WERI-Rb-1 (cell line): Measurements from ENCODE around the gene SYNGAP1.

Source experiments
- DNase-seq: peaks from one replicate; pipeline ENCODE4 v3.0.0-alpha.2; 2020
- H3K27ac ChIP-seq: fragments of 250-450 bp; sonication (Bioruptor Pico); 2 replicates; pipeline ENCODE4 v1.5.1; 2020; ENCODE audit warnings: mild to moderate bottlenecking, moderate library complexity
- H3K27me3 ChIP-seq: fragments of 250-450 bp; sonication (Bioruptor Pico); 2 replicates; pipeline ENCODE4 v1.5.1; 2021; ENCODE audit warnings: mild to moderate bottlenecking, low read depth, moderate library complexity; ENCODE audit not compliant: insufficient read depth, severe bottlenecking
- H3K36me3 ChIP-seq: fragments of 250-450 bp; sonication (Bioruptor Pico); 2 replicates; pipeline ENCODE4 v1.5.1; 2020; ENCODE audit warnings: mild to moderate bottlenecking, moderate library complexity
- H3K4me3 ChIP-seq: 2 replicates; pipeline ENCODE4 v1.5.1; 2011; ENCODE audit warnings: low read depth, mild to moderate bottlenecking, control low read depth, low read length
- H3K9me3 ChIP-seq: fragments of 250-450 bp; sonication (Bioruptor Pico); 2 replicates; pipeline ENCODE4 v1.5.1; 2021; ENCODE audit warnings: mild to moderate bottlenecking, moderate library complexity; ENCODE audit not compliant: severe bottlenecking
- CTCF ChIP-seq: IDR thresholded peaks from 2 replicates; pipeline ENCODE4 v1.5.1; 2011; ENCODE audit warnings: low read depth, mild to moderate bottlenecking, control low read depth, inconsistent platforms, low read length

The SYNGAP1 gene

DNA sequence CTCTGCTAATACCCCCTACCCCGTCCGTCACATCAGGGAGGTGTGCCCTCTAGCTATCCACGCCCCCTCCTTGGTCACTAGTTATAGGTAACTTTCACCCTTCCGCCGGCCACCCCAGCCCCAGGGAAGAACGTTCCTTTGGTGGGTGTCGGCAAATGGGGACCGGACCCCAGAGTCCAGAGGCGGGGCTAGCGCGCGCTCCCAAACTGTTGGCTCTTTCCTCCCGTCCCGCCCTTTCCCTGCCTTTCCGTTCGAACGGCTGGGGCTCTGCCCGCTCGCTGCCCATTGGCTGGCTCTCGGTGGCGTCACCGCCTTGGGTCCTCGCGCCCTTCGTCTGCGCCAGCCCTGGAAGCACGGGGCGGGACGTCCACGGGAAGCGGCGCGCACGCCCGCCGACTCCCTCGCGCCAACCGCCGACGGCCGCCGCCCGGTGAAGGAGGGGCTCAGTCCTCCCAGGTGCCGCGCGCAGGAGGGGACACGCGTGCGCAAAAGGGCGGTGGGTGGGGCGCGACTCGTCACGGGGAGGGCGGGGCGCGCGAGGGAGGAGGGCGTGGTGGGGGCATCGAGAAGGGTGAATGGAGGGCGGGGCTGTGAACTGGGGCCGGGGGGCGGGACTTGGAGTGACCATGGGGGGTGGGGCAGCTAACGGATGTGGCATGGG is 9.7 kb upstream of the SYNGAP1 start:
- no peak for TF ChIP-seq CTCF
- no peaks in the 10 kb centered on the region for H3K27me3 ChIP-seq
- peak; percentile 100 for DNase-seq

GRCh38 chr6:33410711-33411631 is 8.9 kb upstream of the SYNGAP1 start, which contains the start of gene PHF1:
PHF1 (plus strand) TSS chr6:33411014; CDS start chr6:33412264, 1,250 bp downstream.
- peak; percentile 88 for DNase-seq
- peak within 1 kb of the TSS; percentile 97 for H3K27ac ChIP-seq
- no peak; the same call in 1 of the 2 replicates for TF ChIP-seq CTCF
- H3K36me3 ChIP-seq: peaks cover 72% of the 10 kb centered on the region
- H3K27me3 ChIP-seq: no peaks in the 10 kb centered on the region
- H3K4me3 ChIP-seq: peak within 1 kb of the TSS; percentile 62
- no peaks in the 10 kb centered on the region for H3K9me3 ChIP-seq

More for the DNA sequence above, 9.7 kb upstream of the SYNGAP1 start:
- H3K9me3 ChIP-seq: no peaks in the 10 kb centered on the region
- peak overlapping the region; percentile 62 for H3K4me3 ChIP-seq
- peaks cover 72% of the 10 kb centered on the region for H3K36me3 ChIP-seq
- peak overlapping the region; percentile 97 for H3K27ac ChIP-seq

GRCh38 chr6:33411632-33412005 is 8.2 kb upstream of the SYNGAP1 start:
- no peak for DNase-seq
- Histone ChIP-seq H3K27me3 (no peaks in the 10 kb centered on the region), H3K4me3 (peak overlapping the region; percentile 62), H3K9me3 (no peaks in the 10 kb centered on the region), H3K27ac (peak overlapping the region; percentile 97), H3K36me3 (peaks cover 72% of the 10 kb centered on the region)
- TF ChIP-seq CTCF: no peak

DNA sequence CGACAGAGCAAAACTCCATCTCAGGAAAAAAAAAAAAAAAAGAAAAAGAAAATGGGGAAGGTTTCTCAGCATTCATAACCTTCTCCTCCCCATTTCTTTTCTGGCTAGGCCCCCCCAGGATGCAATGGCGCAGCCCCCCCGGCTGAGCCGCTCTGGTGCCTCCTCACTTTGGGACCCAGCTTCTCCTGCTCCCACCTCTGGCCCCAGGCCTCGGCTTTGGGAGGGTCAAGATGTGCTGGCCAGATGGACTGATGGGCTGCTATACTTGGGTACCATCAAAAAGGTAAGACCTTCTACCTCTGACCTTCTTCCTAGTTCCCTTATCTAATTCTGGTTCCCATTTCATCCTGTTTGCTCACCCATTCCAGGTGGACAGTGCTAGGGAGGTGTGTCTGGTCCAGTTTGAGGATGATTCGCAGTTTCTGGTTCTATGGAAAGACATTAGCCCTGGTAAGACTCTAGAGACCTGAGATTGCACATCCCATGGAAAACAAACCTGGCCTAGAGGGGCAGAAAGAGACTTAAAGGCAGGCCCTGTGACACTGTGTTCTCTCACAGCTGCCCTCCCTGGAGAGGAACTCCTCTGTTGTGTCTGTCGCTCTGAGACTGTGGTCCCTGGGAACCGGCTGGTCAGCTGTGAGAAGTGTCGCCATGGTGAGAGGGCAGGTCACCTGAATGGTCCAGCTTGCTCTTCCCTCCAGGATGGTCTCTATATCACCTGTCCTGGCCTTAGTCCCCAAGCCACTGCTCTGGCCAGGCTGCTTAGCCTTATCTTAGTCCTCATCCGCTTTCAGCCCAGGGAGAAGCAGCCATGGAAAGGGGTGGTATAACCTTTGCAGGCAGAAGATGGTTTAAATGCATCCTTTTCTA is 7.5 kb upstream of the SYNGAP1 start:
- Histone ChIP-seq H3K4me3 (no peak overlapping the region), H3K36me3 (peaks cover 72% of the 10 kb centered on the region), H3K9me3 (no peaks in the 10 kb centered on the region), H3K27me3 (no peaks in the 10 kb centered on the region), H3K27ac (peak overlapping the region; percentile 4; the same call in 1 of the 2 replicates)
- no peak for TF ChIP-seq CTCF
- no peak for DNase-seq

DNA sequence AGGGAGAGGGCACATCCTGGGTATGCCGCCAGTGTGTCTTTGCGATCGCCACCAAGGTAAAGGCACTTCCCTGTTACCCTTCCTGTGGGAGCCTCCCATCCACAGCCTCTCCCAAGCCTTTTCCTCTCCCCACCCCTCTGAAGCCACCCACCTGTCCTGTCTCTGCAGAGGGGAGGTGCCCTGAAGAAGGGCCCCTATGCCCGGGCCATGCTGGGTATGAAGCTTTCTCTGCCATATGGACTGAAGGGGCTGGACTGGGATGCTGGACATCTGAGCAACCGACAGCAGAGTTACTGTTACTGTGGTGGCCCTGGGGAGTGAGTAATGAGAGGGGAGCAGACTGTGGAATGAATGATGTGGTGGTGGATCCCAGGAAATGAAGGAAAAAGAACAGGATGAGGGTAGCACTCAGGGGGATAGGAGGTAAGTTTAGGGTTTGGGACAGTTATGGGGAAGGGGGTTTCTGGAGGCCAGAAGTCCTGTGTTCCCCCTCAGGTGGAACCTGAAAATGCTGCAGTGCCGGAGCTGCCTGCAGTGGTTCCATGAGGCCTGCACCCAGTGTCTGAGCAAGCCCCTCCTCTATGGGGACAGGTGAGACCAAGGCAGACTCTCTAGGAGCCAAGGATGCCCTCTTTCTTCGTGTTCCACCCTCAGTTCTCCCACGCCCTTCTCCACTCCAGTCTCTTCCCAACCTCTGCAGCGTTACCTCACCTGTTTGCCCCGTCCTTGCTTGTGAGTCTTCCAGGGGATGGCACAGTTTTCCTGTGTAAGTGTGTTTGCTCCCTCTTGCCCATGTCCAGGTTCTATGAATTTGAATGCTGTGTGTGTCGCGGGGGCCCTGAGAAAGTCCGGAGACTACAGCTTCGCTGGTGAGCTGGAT is 6.4 kb upstream of the SYNGAP1 start:
- Histone ChIP-seq H3K27me3 (no peaks in the 10 kb centered on the region), H3K36me3 (peaks cover 62% of the 10 kb centered on the region), H3K27ac (no peak overlapping the region), H3K4me3 (no peak overlapping the region), H3K9me3 (no peaks in the 10 kb centered on the region)
- no peak for DNase-seq
- no peak for TF ChIP-seq CTCF
